ENCODE measurements around the gene SMAD3. TPM values are rescaled to one million over a fixed set of nuclear protein-coding genes. Genes with fewer than 3 reads are reported as not detected.

The SMAD3 gene
- total and polyA plus RNA-seq, 2 donors (not counting 1 experiment from before 2014, with no cell fraction given) = 55.9 to 163 TPM

DNA sequence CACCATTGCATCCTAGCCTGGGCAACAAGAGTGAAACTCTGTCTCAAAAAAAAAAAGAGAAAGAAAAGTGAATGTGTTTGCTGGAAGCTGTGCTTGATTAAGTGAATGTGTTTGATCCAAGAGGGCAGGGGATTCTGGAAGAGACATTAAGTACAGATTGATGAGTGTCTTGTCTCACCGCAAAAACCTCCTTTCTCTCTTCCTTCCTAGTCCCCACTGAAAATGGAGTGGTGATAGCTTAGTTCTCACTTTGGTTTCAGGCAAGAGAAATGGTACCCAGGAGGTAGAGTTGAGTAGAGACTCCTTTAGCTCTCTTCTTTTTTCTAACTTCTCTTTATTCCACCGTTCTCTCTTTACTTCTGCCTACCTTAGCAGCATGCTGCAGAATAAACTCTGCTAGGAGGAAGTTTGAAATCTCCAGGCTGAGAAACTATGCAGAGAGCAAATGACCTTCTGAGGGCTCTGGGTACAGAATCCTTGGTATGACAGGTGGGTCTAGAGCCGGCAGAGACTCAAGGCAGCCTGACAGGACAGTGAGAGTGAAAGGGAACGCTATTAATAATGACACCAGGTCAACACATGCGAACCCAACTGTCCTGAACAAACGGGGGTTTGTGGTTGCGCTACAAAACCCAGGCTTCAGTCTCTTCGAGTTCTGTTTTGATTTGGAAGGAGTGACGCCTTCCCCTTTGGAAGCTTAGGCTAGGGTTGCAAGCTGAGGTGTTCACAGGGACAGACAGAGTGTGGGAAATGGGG is 74.9 kb downstream of the SMAD3 start:
- peaks cover 96% of the 10 kb centered on the region for H4K20me1 ChIP-seq (ENCODE audit: control insufficient read depth, insufficient read depth, low read length, poor library complexity, severe bottlenecking)
- no peak for TF ChIP-seq EZH2 (IDR thresholded peaks at IDR 0.05; ENCODE audit: borderline replicate concordance, insufficient read depth, low read depth, low read length, poor library complexity, severe bottlenecking)
- TF ChIP-seq CTCF (IDR thresholded peaks at IDR 0.05) = no peak
- H3K9me3 ChIP-seq (ENCODE audit: control extremely low read depth in 1 of 3, control insufficient read depth in 2 of 3, insufficient read depth in 1 of 3, low read length in 2 of 3) = no peaks in the 10 kb centered on the region
- H2AFZ ChIP-seq (ENCODE audit: insufficient read depth, low read depth, low read length, poor library complexity, severe bottlenecking) = no peak overlapping the region
- peak; percentile 30 for DNase-seq
- H3K27ac ChIP-seq (ENCODE audit: low read length in 2 of 2) = peak overlapping the region; percentile 18 to 52
- H3K4me1 Mint-ChIP-seq = peaks cover 88% of the 10 kb centered on the region
- peaks cover 100% of the 10 kb centered on the region for H3K79me2 ChIP-seq (ENCODE audit: control insufficient read depth, insufficient read depth, low read length)
- H3K27me3 Mint-ChIP-seq = no peaks in the 10 kb centered on the region
- 41% methylated on average over 7 of the region's 9 CpGs for WGBS (ENCODE audit: insufficient coverage)
- intact Hi-C loops (cut with micrococcal nuclease) = no loop called here
- H3K4me3 Mint-ChIP-seq = peak overlapping the region; percentile 35
- H3K27me3 ChIP-seq (replicated peaks in 1 of 4; ENCODE audit: control extremely low read depth in 1 of 4, control insufficient read depth in 3 of 4, insufficient read depth in 4 of 4, low read length in 3 of 4) = no peaks in the 10 kb centered on the region
- H3K27ac Mint-ChIP-seq = peak overlapping the region; percentile 60
- peak overlapping the region; percentile 49 for H3K4me2 ChIP-seq (replicated peaks; ENCODE audit: low read depth, low read length, poor library complexity, severe bottlenecking)
- peak overlapping the region; percentile 23 for H3K9ac ChIP-seq (ENCODE audit: low read length)
- ChIA-PET CTCF (interaction anchor here (0.7 kb wide), 1 partner anchor 59 kb away, joined by 3 read pairs; no protein-coding TSS in a partner anchor), POLR2A (interaction anchor here (0.7 kb wide), 2 partner anchors 62 to 72 kb away, joined by 3 to 4 read pairs; no protein-coding TSS in a partner anchor)
- H3K4me1 ChIP-seq (ENCODE audit: control insufficient read depth in 2 of 2, insufficient read depth in 2 of 2, low read length in 2 of 2) = peaks cover 72 to 75% of the 10 kb centered on the region in 2 donors
- peaks cover 0 to 4% of the 10 kb centered on the region in 2 experiments for H3K36me3 ChIP-seq (replicated peaks in 1 of 2; ENCODE audit: control extremely low read depth in 1 of 2, control insufficient read depth in 1 of 2, extremely low read depth in 1 of 2, insufficient read depth in 2 of 2, low read length in 1 of 2)
- no peak overlapping the region for H3K4me3 ChIP-seq (ENCODE audit: control extremely low read depth in 1 of 5, extremely low read depth in 1 of 5, insufficient read depth in 1 of 5, low read depth in 2 of 5, low read length in 4 of 5)
- ATAC-seq (ENCODE audit: low read depth) = peak; percentile 28
- H3K9me3 Mint-ChIP-seq (ENCODE audit: insufficient read depth) = no peaks in the 10 kb centered on the region
